Brain microvascular endothelial cell (primary cell): ENCODE results near the gene SNX13.
"Not testable (repeated sequence)": the region's sequence is repeated elsewhere in the genome, so short reads cannot be mapped to it uniquely, and the experiment has no call there.

Source experiments
- DNase-seq: peaks from one replicate; pipeline ENCODE4 v3.0.0-alpha.2; 2020
- H3K27ac ChIP-seq: fragments of 250-450 bp; sonication (Bioruptor Pico); 2 replicates; pipeline ENCODE4 v1.5.1; 2020; ENCODE audit warnings: mild to moderate bottlenecking, moderate library complexity
- H3K27me3 ChIP-seq: fragments of 250-450 bp; sonication (Bioruptor Pico); replicated peaks from 2 replicates; pipeline ENCODE4 v1.5.1; 2020; ENCODE audit warnings: mild to moderate bottlenecking
- H3K36me3 ChIP-seq: fragments of 250-450 bp; sonication (Bioruptor Pico); replicated peaks from 2 replicates; pipeline ENCODE4 v1.5.1; 2020; ENCODE audit warnings: mild to moderate bottlenecking
- H3K4me3 ChIP-seq: 2 replicates; pipeline ENCODE4 v1.5.1; 2011; ENCODE audit warnings: low read depth, mild to moderate bottlenecking, control low read depth, low read length, moderate library complexity
- in situ Hi-C: cut with HindIII; loops from 2 replicates; pipeline ENCODE4 v1.10.0; 2017; ENCODE audit warnings: low sequenced_read_pairs, low pct_ligation_motif_present
- TF ChIP-seq, protein P1 (sequence below): IDR thresholded peaks from 2 replicates; pipeline ENCODE4 v1.5.1; 2011; ENCODE audit warnings: low read depth, mild to moderate bottlenecking, moderate library complexity, low read length, control low read depth, inconsistent platforms; ENCODE audit errors: missing control alignments

The SNX13 gene

DNA sequence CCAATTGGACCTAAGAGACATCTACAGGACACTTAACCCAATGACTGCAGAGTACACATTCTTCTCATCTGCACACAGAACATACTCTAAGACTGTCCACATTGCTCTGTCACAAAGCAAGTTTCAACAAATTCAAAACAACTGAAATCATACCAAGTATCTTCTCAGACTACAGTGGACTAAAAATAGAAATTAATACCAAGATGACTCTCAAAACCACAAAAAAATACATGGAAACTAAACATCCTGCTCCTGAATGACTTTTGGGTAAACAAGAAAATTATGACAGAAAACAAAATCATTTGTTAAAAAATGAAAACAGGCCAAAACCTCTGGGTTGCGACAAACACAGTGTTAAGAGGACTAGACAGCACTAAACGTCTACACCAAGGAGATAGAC, 24.5 kb downstream of the SNX13 start:
- DNase-seq, result no peak
- Histone ChIP-seq H3K27me3 (no peaks in the 10 kb centered on the region), H3K4me3 (no peak overlapping the region), H3K27ac (no peak overlapping the region), H3K36me3 (no peaks in the 10 kb centered on the region)
- in situ Hi-C loops, result no loop called here
- TF ChIP-seq, protein P1, sequence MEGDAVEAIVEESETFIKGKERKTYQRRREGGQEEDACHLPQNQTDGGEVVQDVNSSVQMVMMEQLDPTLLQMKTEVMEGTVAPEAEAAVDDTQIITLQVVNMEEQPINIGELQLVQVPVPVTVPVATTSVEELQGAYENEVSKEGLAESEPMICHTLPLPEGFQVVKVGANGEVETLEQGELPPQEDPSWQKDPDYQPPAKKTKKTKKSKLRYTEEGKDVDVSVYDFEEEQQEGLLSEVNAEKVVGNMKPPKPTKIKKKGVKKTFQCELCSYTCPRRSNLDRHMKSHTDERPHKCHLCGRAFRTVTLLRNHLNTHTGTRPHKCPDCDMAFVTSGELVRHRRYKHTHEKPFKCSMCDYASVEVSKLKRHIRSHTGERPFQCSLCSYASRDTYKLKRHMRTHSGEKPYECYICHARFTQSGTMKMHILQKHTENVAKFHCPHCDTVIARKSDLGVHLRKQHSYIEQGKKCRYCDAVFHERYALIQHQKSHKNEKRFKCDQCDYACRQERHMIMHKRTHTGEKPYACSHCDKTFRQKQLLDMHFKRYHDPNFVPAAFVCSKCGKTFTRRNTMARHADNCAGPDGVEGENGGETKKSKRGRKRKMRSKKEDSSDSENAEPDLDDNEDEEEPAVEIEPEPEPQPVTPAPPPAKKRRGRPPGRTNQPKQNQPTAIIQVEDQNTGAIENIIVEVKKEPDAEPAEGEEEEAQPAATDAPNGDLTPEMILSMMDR, result no peak

DNA sequence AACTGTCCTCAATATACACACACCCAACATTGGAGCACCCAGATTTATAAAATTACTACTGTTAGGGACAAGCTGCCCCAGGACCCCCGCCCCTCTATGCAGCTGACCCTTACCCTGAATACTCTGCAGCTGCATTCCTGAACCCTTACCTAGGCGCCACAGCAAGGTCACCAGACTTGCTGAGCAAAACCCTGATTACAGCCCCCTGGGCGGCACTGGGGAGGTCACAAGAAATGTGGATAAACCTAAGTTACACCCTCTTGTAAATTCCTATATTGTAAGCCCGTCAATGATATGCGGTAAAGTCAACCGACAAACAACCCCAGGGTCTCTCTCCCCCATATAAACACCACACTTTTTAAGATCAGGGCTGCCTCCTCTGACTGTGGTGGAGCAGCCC, 25.1 kb downstream of the SNX13 start:
- Histone ChIP-seq H3K4me3 (no peak overlapping the region), H3K36me3 (no peaks in the 10 kb centered on the region), H3K27ac (no peak overlapping the region), H3K27me3 (no peaks in the 10 kb centered on the region)
- in situ Hi-C loops, result no loop called here
- DNase-seq, result no peak
- TF ChIP-seq, protein P1, result no peak

DNA sequence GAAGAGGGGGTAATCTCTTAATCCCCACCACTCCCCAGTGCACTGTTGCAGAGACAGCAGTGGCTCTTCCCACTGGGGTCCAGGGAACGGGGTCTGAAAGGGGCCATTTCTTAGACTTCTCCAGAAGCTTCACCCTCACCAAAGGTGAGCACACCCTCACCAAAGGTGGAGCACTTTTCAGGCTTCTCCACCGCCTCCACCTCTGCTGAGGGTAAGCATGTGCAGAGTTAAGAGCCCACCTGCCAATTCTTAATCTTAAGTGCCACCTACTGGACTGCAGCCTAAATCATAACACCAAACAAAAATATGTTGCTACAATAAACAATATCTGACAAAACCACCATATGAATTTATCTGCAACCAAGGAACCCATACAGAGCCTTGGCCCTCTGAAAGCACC, 27.0 kb downstream of the SNX13 start:
- no peaks in the 10 kb centered on the region for H3K27me3 ChIP-seq

DNA sequence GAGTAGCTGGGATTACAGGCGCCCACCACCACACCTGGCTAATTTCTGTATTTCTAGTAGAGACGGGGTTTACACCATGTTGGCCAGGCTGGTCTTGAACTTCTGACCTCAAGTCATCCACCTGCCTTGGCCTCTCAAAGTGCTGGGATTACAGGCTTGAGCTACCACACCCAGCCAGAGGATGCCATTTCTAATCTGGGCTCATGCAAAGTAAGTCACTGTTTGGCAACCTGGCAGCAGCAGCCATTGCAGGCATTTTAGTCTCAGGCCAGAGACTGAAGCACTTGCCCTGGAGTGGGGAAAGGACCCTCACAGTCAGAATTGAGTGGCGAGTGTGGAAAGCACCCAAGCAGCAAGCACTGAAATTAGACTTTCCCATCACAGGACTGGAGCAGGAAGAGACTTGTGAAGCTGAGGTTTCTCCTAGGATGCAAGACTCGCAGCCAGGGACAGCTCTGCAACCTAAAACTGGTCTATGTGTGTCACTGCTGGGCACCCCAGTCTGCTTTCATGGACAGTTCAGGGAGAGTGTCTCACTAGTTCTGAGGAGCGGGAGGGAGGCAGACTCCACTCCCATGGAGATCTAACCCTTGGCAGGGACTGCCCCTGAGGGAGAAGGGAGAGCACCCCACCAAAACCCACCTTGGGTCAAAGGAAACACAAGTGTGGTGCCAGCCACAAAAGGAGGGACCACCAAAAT, 27.6 kb downstream of the SNX13 start:
- H3K4me3 ChIP-seq, result no peak overlapping the region
- TF ChIP-seq, protein P1, result no peak
- H3K27ac ChIP-seq, result no peak overlapping the region
- in situ Hi-C loops, result no loop called here
- H3K27me3 ChIP-seq, result no peaks in the 10 kb centered on the region
- no peak for DNase-seq
- H3K36me3 ChIP-seq, result no peaks in the 10 kb centered on the region

More for the DNA sequence above, 27.0 kb downstream of the SNX13 start:
- TF ChIP-seq, protein P1, result no peak
- Histone ChIP-seq H3K4me3 (no peak overlapping the region), H3K27ac (no peak overlapping the region), H3K36me3 (no peaks in the 10 kb centered on the region)
- DNase-seq, result no peak
- in situ Hi-C loops, result no loop called here

DNA sequence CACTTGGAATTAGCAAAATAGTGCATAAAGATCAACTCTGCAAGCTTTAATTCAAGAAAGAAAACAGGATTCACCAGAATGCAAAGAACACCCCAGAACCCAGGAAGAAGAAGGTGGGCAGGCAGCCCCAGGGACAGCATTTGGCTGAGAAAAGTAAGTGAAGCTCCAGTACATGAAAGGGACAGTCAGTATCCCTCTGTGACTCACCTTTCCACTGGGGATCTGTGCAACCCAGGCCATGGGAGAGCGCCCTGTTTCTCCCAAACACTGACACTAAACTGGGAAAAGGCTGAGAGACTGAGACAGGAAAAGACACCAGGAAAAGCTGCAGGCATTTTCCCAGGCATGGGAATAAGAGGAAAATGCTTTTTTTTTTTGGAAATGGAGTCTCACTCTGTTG, 28.2 kb downstream of the SNX13 start:
- no peak for DNase-seq
- Histone ChIP-seq H3K4me3 (no peak overlapping the region), H3K27me3 (no peaks in the 10 kb centered on the region), H3K27ac (no peak overlapping the region), H3K36me3 (no peaks in the 10 kb centered on the region)
- in situ Hi-C loops, result no loop called here
- TF ChIP-seq, protein P1, result no peak

DNA sequence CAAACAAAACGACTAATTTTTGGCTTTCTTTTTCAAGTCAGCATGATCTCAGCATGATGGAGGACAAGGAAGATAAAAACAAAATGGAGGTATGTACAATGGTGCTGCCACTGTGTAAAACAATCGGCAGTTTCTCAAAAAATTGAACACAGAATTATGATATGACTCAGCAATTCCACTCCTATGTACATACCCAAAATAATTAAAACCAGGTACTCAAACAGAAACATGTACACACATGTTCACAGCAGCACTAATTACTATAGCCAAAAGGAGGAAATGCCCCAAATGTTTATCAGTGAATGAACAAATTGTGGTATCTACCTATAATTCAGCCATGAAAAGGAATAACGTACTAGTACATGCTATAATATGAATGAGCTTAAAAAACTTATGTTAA, 29.9 kb downstream of the SNX13 start:
- Histone ChIP-seq H3K36me3 (no peaks in the 10 kb centered on the region), H3K4me3 (no peak overlapping the region), H3K27me3 (no peaks in the 10 kb centered on the region), H3K27ac (no peak overlapping the region)
- in situ Hi-C loops, result no loop called here
- no peak for DNase-seq
- TF ChIP-seq, protein P1, result no peak

DNA sequence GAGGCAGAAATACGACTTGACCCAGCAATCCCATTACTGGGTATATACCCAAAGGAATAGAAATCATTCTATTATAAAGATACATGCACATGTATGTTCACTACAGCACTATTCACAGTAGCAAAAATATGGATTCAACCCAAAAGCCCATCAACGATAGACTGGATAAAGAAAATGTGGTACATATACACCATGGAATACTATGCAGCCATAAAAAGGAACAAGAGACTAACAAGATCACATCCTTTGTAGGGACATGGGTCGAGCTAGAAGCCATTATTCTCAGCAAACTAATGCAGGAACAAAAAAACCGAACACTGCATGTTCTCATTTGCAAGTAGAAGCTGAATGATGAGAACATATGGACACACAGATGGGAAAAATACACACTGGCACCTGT, 31.0 kb downstream of the SNX13 start:
- H3K4me3 ChIP-seq, H3K27ac ChIP-seq, H3K27me3 ChIP-seq, DNase-seq, H3K36me3 ChIP-seq, in situ Hi-C loops: not testable (repeated sequence)
